ENCODE results near the gene PLCH2.
A peak's percentile ranks its signal among the peaks of the same experiment; 100 is the strongest.

The PLCH2 gene

DNA sequence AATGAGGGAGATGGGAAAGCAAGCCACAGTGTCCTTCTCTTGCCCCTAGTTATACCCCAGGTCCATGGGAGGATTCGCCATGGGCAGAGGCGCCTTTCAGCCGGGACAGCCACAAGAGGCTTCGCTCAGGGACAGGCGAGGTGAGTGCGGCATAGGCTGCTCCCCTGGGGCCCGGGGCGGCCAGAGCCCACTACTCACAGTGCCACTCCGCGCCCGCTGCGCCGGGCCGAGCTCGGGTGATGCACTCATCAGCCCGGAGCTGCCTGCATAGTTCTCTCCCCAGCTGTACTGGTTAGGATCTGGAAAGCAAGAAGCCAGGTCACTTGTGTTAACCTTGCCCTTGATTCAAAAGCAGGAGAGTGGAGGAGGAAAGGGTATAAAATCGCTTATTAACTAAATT is 41.9 kb downstream of the PLCH2 start:
- no peak for DNase-seq

DNA sequence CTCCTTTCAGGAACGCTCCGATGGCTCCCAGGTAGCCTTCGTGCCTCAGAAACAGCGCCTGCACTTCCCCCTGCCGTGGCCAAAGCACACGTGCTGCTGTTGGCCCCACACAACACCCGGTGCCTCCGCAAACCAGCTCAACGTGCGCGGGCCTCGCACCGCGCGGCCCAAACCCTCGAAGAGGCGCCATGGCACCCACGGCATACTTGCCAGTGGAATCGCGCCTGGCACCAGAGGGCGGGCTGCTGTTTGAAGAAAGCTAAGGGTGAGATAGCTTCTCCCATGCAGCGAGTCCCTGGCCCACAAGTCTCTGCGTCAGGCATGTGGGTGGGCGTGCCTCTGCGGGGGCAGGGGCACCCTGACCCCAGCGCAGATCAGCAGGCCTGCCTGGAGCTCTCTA is 42.4 kb downstream of the PLCH2 start:
- DNase-seq = no peak

DNA sequence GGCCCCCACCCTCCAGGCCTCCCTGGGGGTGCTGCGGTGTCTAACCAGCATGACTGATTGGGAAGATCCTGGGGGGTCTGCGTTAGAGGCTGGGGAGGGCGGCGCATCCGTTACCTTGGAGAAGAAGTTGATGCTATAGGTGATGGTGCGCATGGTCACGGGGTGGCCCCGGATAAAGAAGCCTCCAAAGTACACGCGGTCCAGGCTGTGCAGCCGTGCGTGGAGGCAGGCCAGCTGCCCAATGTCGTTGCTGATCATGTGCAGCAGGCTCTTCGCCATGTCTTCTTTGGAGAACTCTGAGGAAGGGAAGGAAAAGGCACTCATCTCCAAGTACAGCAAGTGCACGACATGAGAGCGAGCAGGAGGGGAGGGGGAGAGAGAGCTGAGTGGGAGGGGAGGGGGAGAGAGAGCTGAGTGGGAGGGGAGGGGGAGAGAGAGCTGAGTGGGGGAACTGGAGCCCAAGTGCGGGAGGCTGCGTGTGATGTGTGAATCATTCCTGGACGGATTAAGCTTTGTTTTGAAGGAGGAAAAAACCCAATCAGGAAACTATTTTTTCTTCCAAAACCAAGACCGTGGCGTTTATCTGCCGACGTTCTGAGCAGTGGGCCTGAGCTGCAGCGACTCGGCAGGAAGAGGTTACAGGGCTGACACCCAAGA is 43.1 kb downstream of the PLCH2 start:
- no peak for DNase-seq

DNA sequence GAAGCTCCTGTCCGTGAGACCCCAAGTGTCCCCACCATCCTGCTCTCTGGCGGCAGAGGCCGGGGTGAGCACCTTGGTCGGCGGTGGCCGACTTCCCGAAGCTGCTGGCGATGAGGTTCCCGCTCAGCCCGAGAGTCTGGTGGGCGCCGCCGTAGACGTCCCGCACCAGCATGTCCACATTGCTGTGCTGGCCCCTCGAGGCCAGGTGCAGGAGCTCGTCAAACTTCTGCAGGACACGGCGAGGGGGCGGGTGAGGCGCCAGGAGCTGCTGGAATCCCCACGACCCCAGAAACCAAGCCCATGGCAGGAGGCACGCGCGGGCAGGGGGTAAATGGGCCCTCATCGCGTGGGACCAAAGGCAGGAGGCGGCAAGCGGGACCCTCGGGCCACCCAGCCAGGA is 43.6 kb downstream of the PLCH2 start:
- no peak for DNase-seq

DNA sequence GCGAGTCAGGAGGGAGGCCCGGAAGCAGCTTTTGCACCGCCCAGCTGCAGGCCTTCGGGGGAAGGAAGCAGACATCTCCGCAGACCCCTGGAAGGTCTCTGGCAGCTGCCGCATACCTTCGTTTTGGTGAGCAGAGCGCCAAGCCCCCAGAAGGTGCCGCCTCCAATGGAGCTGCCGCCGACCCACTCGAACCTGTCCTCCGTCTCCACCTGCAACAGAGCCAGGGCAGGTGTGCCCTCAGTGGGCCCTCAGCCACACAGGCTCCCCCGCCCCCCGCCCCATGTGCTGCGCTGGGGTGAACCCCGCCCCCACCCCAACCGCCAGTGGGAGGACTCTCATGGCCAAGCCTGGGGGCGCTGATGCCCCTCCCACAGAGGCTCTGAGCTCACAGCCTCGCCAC is 44.1 kb downstream of the PLCH2 start:
- no peak for DNase-seq

DNA sequence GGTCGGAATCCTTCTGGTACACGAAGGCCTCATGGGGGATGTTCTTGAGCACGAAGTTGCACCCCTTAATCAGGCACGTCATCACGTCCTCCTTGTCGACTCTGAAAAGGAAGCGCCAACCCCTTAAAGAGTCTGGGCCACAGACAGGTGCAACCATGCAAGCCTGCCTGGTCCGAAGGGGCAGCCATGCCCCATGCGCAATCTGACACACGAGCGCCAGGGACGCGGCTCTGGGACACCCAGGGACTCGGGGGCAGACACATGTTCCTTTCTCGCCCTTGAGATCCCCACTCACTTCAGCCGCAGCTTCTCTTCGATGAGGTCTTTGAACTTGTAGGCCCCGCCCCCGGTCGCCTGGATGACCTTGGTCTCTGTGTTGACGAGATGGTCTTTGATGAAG is 44.7 kb downstream of the PLCH2 start:
- no peak for DNase-seq

DNA sequence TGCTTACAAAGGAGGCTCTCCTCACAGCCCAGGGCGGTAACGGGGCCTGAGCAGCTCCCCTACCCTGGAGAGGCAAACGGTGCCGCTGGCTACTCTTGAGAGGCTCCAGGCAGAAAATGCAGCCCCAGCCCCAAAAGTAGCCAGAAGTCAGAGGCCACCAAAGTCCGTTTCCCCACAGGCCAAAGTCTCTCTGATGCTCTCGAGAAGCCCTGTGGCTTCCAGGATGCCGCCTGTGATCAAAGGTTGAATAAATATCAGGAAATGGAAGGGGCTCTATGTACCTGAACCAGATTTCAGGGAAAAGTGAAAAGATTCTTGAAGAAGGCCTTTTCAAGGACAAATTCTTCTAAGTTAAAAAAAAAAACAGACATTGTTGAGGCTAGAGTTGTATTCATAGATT is 46.1 kb downstream of the PLCH2 start:
- no peak for DNase-seq

DNA sequence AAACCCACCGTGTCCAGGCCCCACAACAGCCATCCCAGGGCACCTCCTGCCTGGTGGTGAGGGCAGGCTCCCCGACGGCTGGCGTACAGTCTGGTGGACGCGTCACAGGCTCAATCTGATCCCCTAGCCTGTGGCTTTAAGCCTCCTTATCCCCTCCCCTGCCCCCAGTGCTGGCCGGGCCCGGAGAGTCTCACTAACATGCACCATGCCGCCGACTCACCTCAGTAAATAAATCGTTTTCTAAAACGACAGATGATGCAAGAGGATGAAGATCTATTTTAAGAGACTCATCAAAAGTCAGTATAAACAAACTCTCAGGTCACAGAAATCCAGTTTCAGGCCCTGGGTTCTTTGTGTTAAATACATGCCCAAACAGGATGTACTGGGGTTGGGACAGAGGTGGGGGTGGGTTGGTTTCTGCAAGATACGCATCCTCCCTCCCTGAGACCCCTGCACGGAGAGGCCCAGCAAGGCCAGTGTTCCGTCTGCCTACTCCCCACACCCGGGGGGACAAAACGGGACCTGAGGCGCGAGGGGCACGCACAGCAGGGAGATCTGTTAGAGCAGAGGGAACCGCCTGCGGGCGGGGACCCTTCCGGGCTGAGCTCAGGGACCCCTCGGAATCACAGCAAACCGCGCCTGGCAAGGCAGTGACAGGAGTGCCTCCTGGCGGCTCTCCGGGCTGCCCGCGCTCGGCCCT is 47.3 kb downstream of the PLCH2 start:
- DNase-seq = no peak

DNA sequence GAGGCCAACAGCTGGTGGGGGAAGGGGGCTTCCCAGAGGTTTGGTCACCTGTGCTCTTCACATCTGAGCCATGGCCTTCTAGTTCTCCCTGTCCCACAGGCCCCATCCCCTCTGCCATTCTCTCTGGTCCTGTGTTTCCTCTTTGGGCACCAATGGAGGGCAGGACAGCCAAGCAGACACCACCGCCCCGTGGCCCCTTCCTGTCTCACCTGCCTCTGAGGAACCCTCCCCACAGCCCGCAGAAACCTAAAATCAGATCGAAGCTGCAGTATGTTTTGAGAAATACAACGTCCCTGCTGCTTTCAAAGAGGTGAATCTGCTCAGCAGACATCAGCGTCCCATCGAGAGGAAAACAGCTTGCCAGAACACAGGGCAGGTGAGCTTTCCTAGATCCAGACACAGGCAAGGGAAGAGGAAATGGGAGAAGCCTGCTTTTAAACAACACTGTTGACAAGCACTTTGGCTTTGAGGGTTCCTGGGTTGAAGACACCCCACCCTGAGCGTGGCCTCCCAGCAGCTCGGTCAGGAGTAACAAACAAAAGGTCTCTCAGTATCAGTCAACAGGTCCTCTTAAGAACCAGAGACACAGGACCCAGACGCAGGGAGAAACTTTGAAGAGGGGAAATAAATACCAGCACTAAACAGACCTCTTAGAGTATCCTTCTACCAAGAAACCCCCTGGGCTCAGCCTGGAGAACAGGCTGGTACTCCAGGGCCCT is 48.0 kb downstream of the PLCH2 start:
- DNase-seq = no peak

DNA sequence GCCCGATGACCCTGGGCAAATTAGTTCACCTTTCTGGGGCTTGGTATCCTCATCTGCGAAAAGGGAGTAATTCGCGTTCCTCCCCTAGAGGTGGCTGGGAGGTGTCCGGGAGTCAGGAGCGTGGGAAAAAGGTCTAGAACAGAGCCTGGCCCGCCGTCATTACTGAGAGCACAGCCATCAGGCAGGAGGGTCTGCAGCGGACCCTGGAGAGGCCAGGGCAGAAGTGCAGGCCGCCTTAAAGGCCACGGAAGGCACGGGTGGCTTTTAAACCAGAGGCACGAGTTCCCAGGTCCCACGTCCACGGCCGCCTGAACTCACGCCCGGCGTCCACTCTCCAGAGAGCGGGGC is 49.5 kb downstream of the PLCH2 start:
- no peak for DNase-seq

DNA sequence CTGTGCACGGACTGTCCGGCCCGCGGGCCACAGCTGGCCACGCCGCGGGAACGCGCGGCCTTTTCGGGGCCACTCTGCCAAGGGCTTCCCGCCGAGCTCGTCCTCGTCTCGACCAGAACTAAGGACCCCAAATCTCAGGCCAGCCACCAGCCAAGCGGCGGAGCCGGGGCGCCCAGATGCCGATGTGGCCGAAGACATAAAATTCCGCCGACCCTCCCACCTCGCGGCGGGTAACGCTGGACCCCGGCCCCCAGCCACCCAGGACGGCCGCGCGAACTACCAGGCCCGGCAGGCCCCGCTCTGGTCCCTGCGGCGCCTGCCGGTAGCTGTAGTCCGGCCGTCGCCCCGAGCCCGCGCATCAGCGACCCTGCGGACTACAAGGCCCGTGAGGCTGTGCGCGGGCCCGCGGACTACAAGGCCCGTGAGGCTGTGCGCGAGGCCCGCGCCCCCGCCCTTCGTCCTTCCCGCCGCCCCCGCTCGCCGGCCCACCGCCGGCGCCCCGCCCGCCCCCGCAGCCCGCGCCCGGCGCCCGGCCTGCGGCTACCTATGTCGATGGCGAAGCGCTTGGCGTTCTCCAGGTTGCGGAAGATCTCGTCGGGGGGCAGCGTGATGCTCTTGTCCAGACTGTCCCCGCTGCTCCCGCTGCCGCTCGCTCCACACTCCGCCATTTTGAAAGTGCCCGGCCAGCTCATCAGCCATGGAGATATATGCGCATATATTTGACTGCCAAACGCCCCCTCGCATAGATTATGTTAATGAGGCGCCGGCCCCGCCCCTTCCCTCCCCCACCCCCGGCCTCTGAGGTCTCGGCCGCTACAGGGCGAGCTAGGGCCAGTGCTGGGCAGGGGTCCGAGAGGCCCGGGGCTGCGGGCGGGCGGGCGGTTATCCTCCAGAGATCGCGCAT is 50.1 kb downstream of the PLCH2 start, which contains the start of gene PANK4:
Gene PANK4, minus strand, starts transcription at position 677 of the 904 bp plus-strand sequence. Its CDS starts 9 bp downstream, at position 668.
- peak; percentile 74 to 97 for DNase-seq

DNA sequence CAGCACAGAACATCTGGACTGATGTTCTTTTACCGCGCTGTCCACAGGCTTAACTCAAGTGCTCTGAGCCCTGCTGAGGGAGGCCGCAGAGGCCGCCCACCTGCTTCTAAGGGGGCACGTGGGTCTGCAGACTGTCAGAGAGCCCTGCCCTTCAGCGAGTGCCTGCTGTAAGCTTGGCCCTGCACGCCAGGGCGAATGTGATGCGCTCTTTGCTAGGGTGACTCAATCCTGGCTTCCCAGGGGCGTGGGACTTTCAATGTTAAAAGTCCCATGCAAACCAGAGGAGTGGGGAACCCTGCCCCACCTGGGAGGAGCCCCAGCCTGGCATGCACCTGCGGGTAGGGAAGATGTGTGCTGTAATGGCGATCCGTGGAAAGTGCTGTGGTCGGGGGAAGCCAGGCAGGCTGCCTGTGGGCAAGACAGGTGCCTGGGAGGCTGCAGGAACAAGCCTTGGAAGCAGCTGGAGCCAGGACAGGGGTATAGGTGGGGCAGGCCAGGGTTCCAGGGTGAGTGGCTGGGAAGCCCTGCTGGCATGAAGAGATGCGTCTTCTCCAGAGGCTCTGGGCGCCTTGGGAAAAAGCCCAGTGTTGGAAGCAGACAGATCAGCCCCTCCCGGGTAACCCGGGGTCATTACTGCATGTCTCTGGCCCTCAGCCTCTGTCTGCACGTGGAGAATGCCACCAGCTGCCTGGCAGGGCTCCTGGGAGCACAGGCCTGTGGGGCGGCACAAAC is 50.9 kb downstream of the PLCH2 start:
- DNase-seq = peak in 1 of 2 donors; percentile 56

DNA sequence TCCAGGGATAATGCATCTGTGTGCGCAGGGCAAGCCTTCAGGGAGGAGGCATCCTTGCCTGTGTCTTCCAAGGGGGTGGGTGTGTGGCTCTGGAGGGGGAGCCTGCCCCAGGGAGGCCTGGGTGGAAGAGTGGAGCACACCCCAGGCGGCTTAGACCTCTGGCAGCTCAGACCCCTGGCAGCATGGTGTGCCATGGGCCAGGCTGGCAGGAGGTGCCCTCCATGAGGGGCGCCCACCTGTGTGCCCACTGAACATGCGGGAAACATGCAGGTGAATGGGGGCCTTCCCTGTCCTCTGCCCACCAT is 51.4 kb downstream of the PLCH2 start:
- no peak for DNase-seq

DNA sequence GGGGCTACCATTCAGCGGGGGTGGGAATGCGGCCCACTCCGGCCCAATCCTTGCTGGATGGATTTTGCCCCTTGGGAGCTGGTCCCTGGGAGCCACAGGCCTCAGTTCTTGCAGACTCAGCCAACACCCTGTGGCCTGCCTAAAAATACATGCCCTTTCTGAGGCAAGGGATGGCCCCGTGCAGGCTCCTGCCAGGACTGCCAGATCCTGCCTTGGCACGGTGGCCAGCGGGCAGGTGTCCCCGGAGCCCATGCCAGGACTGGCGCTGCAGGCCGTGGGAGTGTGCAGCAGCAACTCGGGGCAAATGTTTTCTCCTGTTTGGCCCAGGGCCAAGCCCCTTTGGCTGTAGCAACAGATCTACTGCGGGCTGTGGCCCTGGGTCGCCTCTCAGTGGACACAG is 51.9 kb downstream of the PLCH2 start:
- no peak for DNase-seq

DNA sequence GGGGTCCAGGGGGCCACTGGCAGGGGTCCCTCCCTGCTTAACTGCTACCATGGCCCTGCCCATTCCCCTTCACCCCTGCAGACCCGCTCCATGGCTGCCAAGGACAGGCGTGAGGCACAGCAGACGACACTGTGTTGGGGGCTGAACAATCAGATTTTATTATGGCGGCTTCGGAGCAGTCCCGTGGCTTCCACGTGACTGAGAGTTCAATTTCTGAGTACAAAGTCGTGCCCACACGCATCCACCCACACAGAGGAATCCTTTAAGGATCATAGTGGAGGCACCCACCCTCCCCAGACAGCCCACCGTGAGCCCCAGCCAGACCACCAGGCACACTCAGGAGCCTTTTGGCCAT is 52.5 kb downstream of the PLCH2 start:
- DNase-seq = no peak

DNA sequence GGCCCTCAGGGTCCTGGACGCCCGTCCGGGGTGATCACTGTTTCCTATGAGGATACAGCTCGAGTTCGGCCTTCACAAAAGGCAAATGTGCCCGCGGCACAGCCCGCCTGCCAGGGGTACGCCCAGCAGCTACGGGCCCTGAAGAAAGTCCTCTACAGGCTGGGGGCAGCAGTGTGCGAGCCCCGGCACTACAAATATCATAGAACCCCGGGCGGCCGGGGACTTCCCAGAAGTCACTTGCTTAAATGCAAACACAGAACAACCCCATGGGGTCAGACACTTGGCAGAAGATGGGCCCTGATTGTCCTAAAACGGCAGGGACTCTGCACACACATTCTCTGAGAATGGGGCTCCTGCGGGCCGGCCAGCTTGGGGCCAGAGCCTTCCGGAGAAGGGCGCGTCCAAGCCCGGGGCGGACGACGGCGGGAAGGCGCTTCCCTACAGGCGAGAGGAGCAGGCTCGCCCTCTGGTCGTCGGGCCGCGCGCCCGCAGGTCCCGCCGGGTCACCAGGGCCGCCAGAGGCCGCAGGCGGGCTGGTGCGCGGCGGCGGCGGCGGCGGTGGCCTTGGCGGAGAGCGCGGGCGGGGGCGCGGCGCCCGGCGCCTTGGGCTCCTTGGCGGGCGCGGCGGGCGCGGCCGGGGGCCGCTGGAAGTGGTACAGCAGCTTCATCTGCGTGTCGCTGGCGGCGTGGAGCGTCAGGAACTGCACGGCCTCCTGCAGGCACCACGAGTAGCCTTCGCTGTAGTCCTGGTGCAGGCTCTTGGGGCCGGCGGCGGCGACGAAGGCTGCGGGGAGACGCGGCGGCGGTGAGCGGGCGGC is 53.1 kb downstream of the PLCH2 start:
- DNase-seq = peak in 1 of 2 donors; percentile 6

DNA sequence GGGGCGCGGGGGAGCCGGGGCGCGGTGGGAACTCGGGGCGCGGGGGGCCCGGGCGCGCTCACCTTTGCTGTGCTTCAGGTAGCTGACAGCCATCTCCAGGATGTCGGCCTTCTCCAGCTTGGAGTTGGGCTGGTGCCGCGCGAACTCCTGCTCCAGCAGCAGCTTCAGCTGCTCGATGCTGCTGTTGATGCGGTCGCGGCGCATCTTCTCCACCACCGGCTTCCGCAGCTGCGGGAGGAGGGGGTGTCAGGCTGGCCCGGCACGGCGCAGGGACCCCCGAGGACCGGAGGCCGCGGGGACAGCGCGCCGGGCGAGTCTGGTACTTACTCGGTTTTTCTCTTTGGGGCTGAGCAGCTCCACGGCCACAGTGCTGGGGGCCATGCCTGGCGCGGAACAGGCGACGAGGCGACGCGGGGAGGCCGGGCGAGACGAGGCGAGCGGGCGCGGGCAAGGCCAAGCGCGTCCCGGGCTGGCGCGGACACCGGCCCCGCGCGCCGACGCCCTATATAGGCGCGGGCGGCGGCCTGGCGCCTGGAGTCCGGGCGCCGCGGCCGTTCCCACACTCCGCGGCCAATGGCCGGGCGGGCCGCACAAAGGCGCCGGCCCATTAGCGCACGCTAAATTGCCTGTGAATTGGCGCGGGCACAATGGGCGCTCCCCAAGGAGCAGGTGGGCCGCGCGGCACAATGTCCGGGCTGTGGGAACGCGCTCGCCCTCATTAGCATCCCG is 53.9 kb downstream of the PLCH2 start, which contains the start of gene HES5:
Gene HES5, minus strand, starts transcription at position 480 of the 729 bp plus-strand sequence. Its CDS starts 99 bp downstream, at position 381.
- no peak for DNase-seq

DNA sequence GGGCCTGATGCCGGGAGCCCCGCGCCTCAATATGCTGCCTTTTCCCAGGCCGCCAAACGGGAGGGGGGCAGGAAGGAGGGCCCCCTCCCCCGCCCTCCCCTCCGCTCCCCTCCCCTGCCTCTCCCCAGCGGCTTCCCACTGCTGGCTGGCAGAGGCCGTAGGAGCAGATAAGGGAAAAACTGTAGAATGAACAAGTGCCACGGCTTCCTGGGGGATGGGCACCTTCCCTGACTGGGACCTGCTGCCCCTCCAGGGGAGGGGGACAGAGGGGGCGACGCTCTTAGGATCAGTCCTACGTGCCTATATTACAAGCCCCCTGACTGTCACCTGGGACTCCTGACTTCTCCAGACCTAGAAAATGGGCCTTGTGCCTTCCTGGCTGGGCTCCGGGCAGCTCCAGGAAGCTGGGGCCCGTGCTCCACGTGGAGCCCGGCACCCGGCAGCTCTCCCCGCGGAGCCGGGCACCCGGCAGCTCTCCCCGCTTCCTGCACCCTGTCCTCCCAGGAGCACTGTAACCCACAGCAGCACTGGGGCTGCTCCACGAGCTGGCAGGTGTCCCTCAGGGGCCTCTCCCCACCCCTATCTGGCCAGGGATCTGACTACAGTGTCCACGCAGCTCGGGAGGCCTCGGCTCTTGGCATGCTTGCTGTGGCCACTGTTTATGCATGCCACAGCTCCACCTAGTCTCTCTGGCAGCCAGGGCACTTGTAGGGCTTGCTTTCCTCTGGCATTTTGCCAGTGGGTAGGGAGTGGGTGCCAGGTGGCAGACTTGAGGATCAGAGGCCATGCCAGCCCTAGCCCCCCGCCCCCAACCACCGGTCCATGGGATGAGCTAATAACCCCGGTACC is 54.6 kb downstream of the PLCH2 start:
- DNase-seq = no peak

DNA sequence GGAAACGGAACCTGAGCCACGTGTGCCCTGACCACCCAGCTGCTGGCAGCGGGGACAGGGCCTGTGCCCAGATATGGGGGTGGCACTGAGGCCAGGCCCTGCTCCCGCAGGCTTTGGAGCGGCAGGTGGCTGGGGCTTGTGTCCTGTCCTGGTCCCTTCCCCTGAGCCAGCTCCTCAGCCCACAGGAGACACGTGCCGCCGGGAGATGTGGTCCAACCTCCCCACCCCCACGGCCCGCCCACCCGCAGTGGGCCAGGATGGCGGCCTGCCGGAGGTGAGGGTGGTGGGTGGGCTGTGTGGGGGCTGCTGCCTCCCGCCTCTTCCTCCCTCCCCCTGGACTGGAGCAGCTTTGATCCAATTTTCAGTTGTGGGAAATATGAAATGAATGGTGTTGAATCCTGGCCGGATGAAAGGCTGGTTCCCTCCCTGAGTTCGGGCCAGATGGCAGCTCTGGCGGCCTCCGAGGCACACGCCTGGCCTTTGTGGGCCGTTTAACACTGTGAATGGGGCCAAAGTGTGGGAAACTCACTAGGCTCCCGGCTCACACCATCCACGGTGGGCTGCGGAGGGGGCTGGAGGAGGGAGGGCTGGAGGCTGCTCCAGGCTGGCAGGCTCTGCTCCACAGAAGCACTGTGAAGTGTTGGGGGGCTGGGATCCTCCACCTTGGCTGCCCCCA is 56.5 kb downstream of the PLCH2 start:
- no peak for DNase-seq

All from bone marrow (tissue), 2 donors.